Right lobe of liver (tissue), 6 donors: ENCODE data around the gene DSCAML1. TPM values are rescaled to one million over a fixed set of nuclear protein-coding genes. Genes with fewer than 3 reads are reported as not detected.

Experiments
- ATAC-seq, 4 donors: fragments of 200-7000 bp; cut with Tn5 transposase; one replicate each; pipeline ENCODE4 v1.9.1; 2020; ENCODE audit warnings: mild to moderate bottlenecking in 4 of 4, moderate library complexity in 4 of 4
- DNase-seq, 3 donors: peaks; one replicate each; pipeline ENCODE4 v3.0.0-alpha.2; 2020
- H3K27ac ChIP-seq, 3 donors: fragments of 200-600 bp; one replicate each; pipeline ENCODE4 v1.8.0; 2022
- H3K27me3 ChIP-seq, 2 donors: fragments of 200-600 bp; one replicate each; pipeline ENCODE4 v1.8.0; 2022
- H3K36me3 ChIP-seq, 4 donors: fragments of 200-600 bp; sonication (generic) in 1 of 4; one replicate each; pipeline versions ENCODE4 v1.5.1 to v1.8.0; 2017 to 2022; ENCODE audit warnings: control low read depth in 1 of 4
- H3K4me1 ChIP-seq, 4 donors: fragments of 200-600 bp; sonication (generic) in 1 of 4; one replicate each; pipeline versions ENCODE4 v1.5.1 to v1.8.0; 2017 to 2022; ENCODE audit warnings: control low read depth in 1 of 4
- H3K4me3 ChIP-seq, 3 donors: fragments of 200-600 bp; one replicate each; pipeline ENCODE4 v1.8.0; 2022
- H3K9me3 ChIP-seq, 4 donors: fragments of 200-600 bp; sonication (generic) in 1 of 4; one replicate each; pipeline versions ENCODE4 v1.5.1 to v1.8.0; 2017 to 2022; ENCODE audit warnings: control low read depth in 1 of 4
- CTCF ChIP-seq, 4 donors: fragments of 200-600 bp in 3 of 4; fragments of 450-650 bp in 1 of 4; IDR thresholded peaks; one replicate each; pipeline versions ENCODE4 v1.5.1 to v1.8.0; 2016 to 2022; ENCODE audit warnings: antibody characterized with exemption in 4 of 4, mild to moderate bottlenecking in 2 of 4
- POLR2A ChIP-seq: fragments of 450-650 bp; IDR thresholded peaks from one replicate; pipeline ENCODE4 v1.6.1; 2017; ENCODE audit warnings: antibody characterized with exemption, mild to moderate bottlenecking
- WGBS: methylation state at CpG from one replicate; pipeline ENCODE4 v1.1.6; 2018; ENCODE audit warnings: low coverage, low lambda C conversion rate; ENCODE audit not compliant: insufficient coverage; ENCODE audit errors: missing lambda C conversion rate; 5-methylcytosine and 5-hydroxymethylcytosine counted together
- intact Hi-C, 2 donors: fragments of 100-400 bp; cut with DNase I; formaldehyde crosslinking; loops; one replicate each; pipeline versions ENCODE4 v1.11.2 to v1.14.1; 2022
- total RNA-seq, 6 experiments: library from RNA; depleted of rRNA in 2 of 6; stranded (reverse); fragments of >200 nt in 2 of 6; fragmentation: NEBNext Ultra II Directional in 3 of 6; extraction: Animal tissue kit (Norgen Biotek cat#: 25700) in 3 of 6; gene quantifications; one replicate each; pipeline versions ENCODE4 v1.1.0 to v1.2.4, GENCODE V29; 2016 to 2023
- donor health status: DM: no; HTN: yes; CAD: no.
- donor health status: DM: no; HTN: no; CAD: no.
- donor health status: DM: no; HTN: no; CAD: no.
- donor health status: DM: no; HTN: yes; CAD: no.
- donor health status: DM: no; HTN: yes; CAD: no.

Gene DSCAML1
- total RNA-seq, 6 experiments from 2014 or later, result 0.06 to 0.92 (median 0.22) TPM; not detected in 1

GRCh38 chr11:117523680-117524079 is 273.3 kb downstream of the DSCAML1 start:
- no peaks in the 10 kb centered on the region for H3K36me3 ChIP-seq
- no peak overlapping the region for H3K27ac ChIP-seq
- intact Hi-C loops, result no loop called here
- ATAC-seq, result no peak
- H3K9me3 ChIP-seq, result no peaks in the 10 kb centered on the region
- WGBS, result no CpG with 5 or more reads among the region's 3 CpGs
- DNase-seq, result no peak
- H3K4me1 ChIP-seq, result no peaks in the 10 kb centered on the region
- no peaks in the 10 kb centered on the region for H3K27me3 ChIP-seq
- H3K4me3 ChIP-seq, result no peak overlapping the region
- no peak for TF ChIP-seq CTCF (IDR thresholded peaks at IDR 0.05)
- no peak for TF ChIP-seq POLR2A

GRCh38 chr11:117521974-117522373 is 275.0 kb downstream of the DSCAML1 start:
- DNase-seq (no peak), ATAC-seq (no peak)
- Histone ChIP-seq H3K36me3 (no peaks in the 10 kb centered on the region), H3K9me3 (no peaks in the 10 kb centered on the region), H3K4me1 (no peaks in the 10 kb centered on the region), H3K4me3 (no peak overlapping the region), H3K27me3 (no peaks in the 10 kb centered on the region), H3K27ac (no peak overlapping the region)
- WGBS, result 89% methylated on average over 1 of the region's 4 CpGs
- TF ChIP-seq CTCF (IDR thresholded peaks at IDR 0.05) (no peak), POLR2A (no peak)
- intact Hi-C loops, result no loop called here

- TF ChIP-seq CTCF (IDR thresholded peaks at IDR 0.05) (no peak), POLR2A (no peak)
- intact Hi-C loops, result no loop called here
- no peaks in the 10 kb centered on the region for H3K4me1 ChIP-seq
- H3K36me3 ChIP-seq, result no peaks in the 10 kb centered on the region
- H3K27ac ChIP-seq, result no peak overlapping the region
- no peak for ATAC-seq
- H3K27me3 ChIP-seq, result no peaks in the 10 kb centered on the region
- WGBS, result 92% methylated on average over 6 of the region's 21 CpGs
- DNase-seq, result no peak
- H3K4me3 ChIP-seq, result no peak overlapping the region
- H3K9me3 ChIP-seq, result no peaks in the 10 kb centered on the region
Observed at GRCh38 chr11:117520966-117521365, 276.1 kb downstream of the DSCAML1 start.

- no peak overlapping the region for H3K4me3 ChIP-seq
- ATAC-seq (no peak), DNase-seq (no peak)
- H3K36me3 ChIP-seq, result no peaks in the 10 kb centered on the region
- intact Hi-C loops, result no loop called here
- no peak overlapping the region for H3K27ac ChIP-seq
- WGBS, result 60% methylated on average over 3 of the region's 3 CpGs
- H3K4me1 ChIP-seq, result no peaks in the 10 kb centered on the region
- no peak for TF ChIP-seq POLR2A
- no peaks in the 10 kb centered on the region for H3K9me3 ChIP-seq
- no peaks in the 10 kb centered on the region for H3K27me3 ChIP-seq
Observed at GRCh38 chr11:117520201-117520600, 276.8 kb downstream of the DSCAML1 start.

- H3K27me3 ChIP-seq, result no peaks in the 10 kb centered on the region
- no peak overlapping the region for H3K4me3 ChIP-seq
- H3K36me3 ChIP-seq, result no peaks in the 10 kb centered on the region
- intact Hi-C loops, result no loop called here
- no peak for TF ChIP-seq POLR2A
- no peak for TF ChIP-seq CTCF (IDR thresholded peaks at IDR 0.05)
- 68% methylated on average over 4 of the region's 4 CpGs for WGBS
- no peaks in the 10 kb centered on the region for H3K4me1 ChIP-seq
- no peaks in the 10 kb centered on the region for H3K9me3 ChIP-seq
- no peak for ATAC-seq
- H3K27ac ChIP-seq, result no peak overlapping the region
- no peak for DNase-seq
Observed at GRCh38 chr11:117519590-117519989, 277.4 kb downstream of the DSCAML1 start.
